HepG2 (cell line): ENCODE measurements around the gene ANKS3. TPM values are rescaled to one million over a fixed set of nuclear protein-coding genes. Genes with fewer than 3 reads are reported as not detected.

Source experiments
- BRD4 ChIP-seq: sonication (generic); formaldehyde crosslinking; IDR thresholded peaks from 2 replicates; pipeline ENCODE4 v1.4.0; 2020; ENCODE audit warnings: missing genetic modification reagents
- FOXA1 ChIP-seq, 2 experiments: fragments of 450-650 bp in 1 of 2; sonication (generic) in 1 of 2; formaldehyde crosslinking in 1 of 2; IDR thresholded peaks; 2 replicates each; pipeline versions ENCODE4 v1.4.0 to v1.6.1; 2016 to 2020; ENCODE audit warnings: missing genetic modification reagents in 1 of 2
- GTF2F1 ChIP-seq: fragments of 150-350 bp; IDR thresholded peaks from 2 replicates; pipeline ENCODE4 v1.6.1; 2014; ENCODE audit warnings: low read length
- HES4 ChIP-seq: sonication (generic); formaldehyde crosslinking; IDR thresholded peaks from 2 replicates; pipeline ENCODE4 v1.9.0; 2021; ENCODE audit warnings: mild to moderate bottlenecking, missing genetic modification reagents, borderline replicate concordance
- MAZ ChIP-seq, 2 experiments: sonication (generic) in 1 of 2; formaldehyde crosslinking in 1 of 2; IDR thresholded peaks; 2 replicates each; pipeline versions ENCODE4 v1.5.0 to v1.6.1; 2012 to 2020; ENCODE audit warnings: low read depth in 2 of 2, mild to moderate bottlenecking in 2 of 2, borderline replicate concordance in 1 of 2, improper control_type of control experiment in 1 of 2, low read length in 1 of 2, missing genetic modification reagents in 1 of 2, moderate library complexity in 1 of 2
- RARA ChIP-seq: IDR thresholded peaks from 2 replicates; pipeline ENCODE4 v1.6.1; 2016; ENCODE audit warnings: missing genetic modification reagents, missing compliant biosample characterization
- SNAPC4 ChIP-seq: sonication (generic); formaldehyde crosslinking; IDR thresholded peaks from 2 replicates; pipeline ENCODE4 v1.4.0; 2020; ENCODE audit warnings: mild to moderate bottlenecking, missing genetic modification reagents
- TBX2 ChIP-seq: sonication (generic); formaldehyde crosslinking; IDR thresholded peaks from 2 replicates; pipeline ENCODE4 v1.5.0; 2020; ENCODE audit warnings: missing genetic modification reagents, mild to moderate bottlenecking, borderline replicate concordance
- ZBTB46 ChIP-seq: sonication (generic); formaldehyde crosslinking; IDR thresholded peaks from 2 replicates; pipeline ENCODE4 v1.4.0; 2020; ENCODE audit warnings: mild to moderate bottlenecking, missing genetic modification reagents, borderline replicate concordance
- ZNF18 ChIP-seq: sonication (generic); formaldehyde crosslinking; IDR thresholded peaks from 2 replicates; pipeline ENCODE4 v1.8.0; 2022; ENCODE audit warnings: mild to moderate bottlenecking, missing genetic modification reagents; ENCODE audit not compliant: insufficient replicate concordance
- ZNF280D ChIP-seq: sonication (generic); formaldehyde crosslinking; IDR thresholded peaks from 2 replicates; pipeline ENCODE4 v1.5.1; 2020; ENCODE audit warnings: mild to moderate bottlenecking, missing genetic modification reagents
- ZNF350 ChIP-seq: sonication (generic); formaldehyde crosslinking; IDR thresholded peaks from 2 replicates; pipeline ENCODE4 v1.4.0; 2020; ENCODE audit warnings: mild to moderate bottlenecking, low read depth, missing genetic modification reagents, borderline replicate concordance
- ZNF441 ChIP-seq: sonication (generic); formaldehyde crosslinking; IDR thresholded peaks from 2 replicates; pipeline ENCODE4 v1.7.0; 2021; ENCODE audit warnings: missing genetic modification reagents, borderline replicate concordance
- ZNF678 ChIP-seq: sonication (generic); formaldehyde crosslinking; IDR thresholded peaks from 2 replicates; pipeline ENCODE4 v1.4.0; 2020; ENCODE audit warnings: mild to moderate bottlenecking, missing genetic modification reagents
- ZSCAN20 ChIP-seq: sonication (generic); formaldehyde crosslinking; IDR thresholded peaks from 2 replicates; pipeline ENCODE4 v1.4.0; 2020; ENCODE audit warnings: missing genetic modification reagents, mild to moderate bottlenecking, borderline replicate concordance
- polyA plus RNA-seq, 8 experiments: library from polyadenylated mRNA; depleted of rRNA in 3 of 8; stranded (reverse) in 7 of 8; unstranded in 1 of 8; fragments of >200 nt; fragmentation: Illumina TruSeq in 4 of 8; extraction: Trizol in 4 of 8; gene quantifications; 2 replicates each; pipeline versions ENCODE4 v1.2.1 to v1.2.3, GENCODE V29; 2011 to 2016; ENCODE audit warnings: low read depth in 4 of 8, missing spikeins in 1 of 8, mixed read lengths in 1 of 8; ENCODE audit not compliant: insufficient read depth in 1 of 8
- total RNA-seq, 5 experiments: library from RNA; depleted of rRNA; stranded (reverse); fragments of >200 nt; fragmentation: Illumina TruSeq; extraction: Trizol; gene quantifications; 2 replicates each; pipeline ENCODE4 v1.2.3, GENCODE V29; 2016; ENCODE audit warnings: low read depth in 1 of 5

The ANKS3 gene
- total and polyA plus RNA-seq, 2 of the 13 experiments (the other 11 are each of a cell fraction or from before 2014, with no cell fraction given), result 11.4 to 15.9 TPM

GRCh38 chr16:4734063-4734729, at the start of gene ANKS3, which contains the start of gene DNAAF8 (continued):
- TF ChIP-seq ZNF280D (CRISPR knock-in tag), result no peak
- TF ChIP-seq ZSCAN20, result peak; percentile 87
- TF ChIP-seq FOXA1 (IDR thresholded peaks at IDR 0.05), result no peak
- no peak for TF ChIP-seq FOXA1 (CRISPR knock-in tag; IDR thresholded peaks at IDR 0.05)
- no peak for TF ChIP-seq ZNF678 (CRISPR knock-in tag)
- peak; percentile 60; the same call in 1 of the 2 replicates for TF ChIP-seq TBX2
- TF ChIP-seq ZNF18, result no peak
- no peak for TF ChIP-seq ZNF441
- peak; percentile 87; the same call in 1 of the 2 replicates for TF ChIP-seq HES4
- no peak for TF ChIP-seq GTF2F1
- TF ChIP-seq SNAPC4 (CRISPR knock-in tag), result peak; percentile 32; the same call in 1 of the 2 replicates
- TF ChIP-seq MAZ (IDR thresholded peaks at IDR 0.05; ENCODE audit: borderline replicate concordance, low read depth, low read length), result peak; percentile 57; the same call in 1 of the 2 replicates
- TF ChIP-seq MAZ (CRISPR knock-in tag; IDR thresholded peaks at IDR 0.05; ENCODE audit: low read depth), result peak; percentile 91
- TF ChIP-seq ZNF350, result 0 out of 2 replicates have a peak, but pooled peaks have one; percentile 0
- peak; percentile 56 for TF ChIP-seq RARA (CRISPR knock-in tag)
- TF ChIP-seq BRD4 (CRISPR knock-in tag), result peak; percentile 54; the same call in 1 of the 2 replicates
- TF ChIP-seq ZBTB46 (CRISPR knock-in tag), result no peak
